GM12801 (cell line): ENCODE measurements around the gene FAF2.

Source experiments
- CTCF ChIP-seq: IDR thresholded peaks from one replicate; pipeline ENCODE4 v1.5.1; 2011; ENCODE audit warnings: control low read depth; ENCODE audit not compliant: insufficient read length; ENCODE audit errors: extremely low read depth

Gene FAF2

GRCh38 chr5:176526462-176526861 lies 78.3 kb downstream of the FAF2 start:
- TF ChIP-seq CTCF: no peak

GRCh38 chr5:176527246-176528222 lies 79.3 kb downstream of the FAF2 start:
- no peak for TF ChIP-seq CTCF

- TF ChIP-seq CTCF: no peak
These were observed 80.1 kb downstream of the FAF2 start for GRCh38 chr5:176528301-176528700.

GRCh38 chr5:176528761-176529115 lies 80.6 kb downstream of the FAF2 start:
- TF ChIP-seq CTCF: no peak

- no peak for TF ChIP-seq CTCF
These were observed 81.0 kb downstream of the FAF2 start for GRCh38 chr5:176529116-176529740.

- no peak for TF ChIP-seq CTCF
These were observed 81.6 kb downstream of the FAF2 start for GRCh38 chr5:176529741-176530141.

GRCh38 chr5:176530393-176530982 lies 82.3 kb downstream of the FAF2 start:
- no peak for TF ChIP-seq CTCF
